ENCODE results near the gene NOC3L.

DNA sequence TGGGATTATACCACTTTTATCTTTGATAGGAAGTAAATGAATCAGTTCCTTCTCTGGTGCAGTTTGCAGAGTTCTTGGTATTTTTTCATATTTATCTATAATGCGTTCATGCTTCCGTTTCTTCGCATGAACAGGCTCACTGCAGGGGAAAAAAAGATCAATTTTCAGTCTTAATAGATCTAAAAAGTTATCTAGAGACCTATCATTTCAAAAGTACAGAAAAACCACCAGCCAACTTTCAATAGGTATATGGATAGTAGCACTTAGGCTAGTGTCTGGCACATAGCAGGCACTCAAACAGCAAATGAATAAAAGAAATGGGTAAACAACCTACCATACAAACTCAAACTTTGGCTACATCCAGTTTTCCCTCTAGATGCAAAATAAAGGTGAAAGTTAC lies 5.5 kb downstream of the NOC3L start:
- TF ChIP-seq CTCF (conservative IDR thresholded peaks at IDR 0.05; ENCODE audit: low read depth, low read length) (no peak), CEBPB (IDR thresholded peaks at IDR 0.05; ENCODE audit: low read depth, low read length) (no peak), POLR2A (IDR thresholded peaks at IDR 0.05; ENCODE audit: low read depth, low read length) (no peak), BHLHE40 (IDR thresholded peaks at IDR 0.05; ENCODE audit: low read depth, low read length) (no peak), RCOR1 (IDR thresholded peaks at IDR 0.05; ENCODE audit: insufficient replicate concordance, low read length) (no peak), FOS (IDR thresholded peaks at IDR 0.05; ENCODE audit: low read depth, low read length) (no peak), SMC3 (IDR thresholded peaks at IDR 0.05; ENCODE audit: low read depth, low read length) (no peak), RAD21 (IDR thresholded peaks at IDR 0.05; ENCODE audit: low read length) (no peak), CHD1 (IDR thresholded peaks at IDR 0.05; ENCODE audit: low read depth, low read length) (no peak), MAZ (IDR thresholded peaks at IDR 0.05; ENCODE audit: borderline replicate concordance, low read depth, low read length) (no peak), NFE2L2 (IDR thresholded peaks at IDR 0.05; ENCODE audit: low read depth, low read length) (no peak)
- TF ChIP-seq, protein P1, sequence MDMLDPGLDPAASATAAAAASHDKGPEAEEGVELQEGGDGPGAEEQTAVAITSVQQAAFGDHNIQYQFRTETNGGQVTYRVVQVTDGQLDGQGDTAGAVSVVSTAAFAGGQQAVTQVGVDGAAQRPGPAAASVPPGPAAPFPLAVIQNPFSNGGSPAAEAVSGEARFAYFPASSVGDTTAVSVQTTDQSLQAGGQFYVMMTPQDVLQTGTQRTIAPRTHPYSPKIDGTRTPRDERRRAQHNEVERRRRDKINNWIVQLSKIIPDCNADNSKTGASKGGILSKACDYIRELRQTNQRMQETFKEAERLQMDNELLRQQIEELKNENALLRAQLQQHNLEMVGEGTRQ (IDR thresholded peaks at IDR 0.05; ENCODE audit: low read depth, low read length) = no peak
- TF ChIP-seq, protein P2, sequence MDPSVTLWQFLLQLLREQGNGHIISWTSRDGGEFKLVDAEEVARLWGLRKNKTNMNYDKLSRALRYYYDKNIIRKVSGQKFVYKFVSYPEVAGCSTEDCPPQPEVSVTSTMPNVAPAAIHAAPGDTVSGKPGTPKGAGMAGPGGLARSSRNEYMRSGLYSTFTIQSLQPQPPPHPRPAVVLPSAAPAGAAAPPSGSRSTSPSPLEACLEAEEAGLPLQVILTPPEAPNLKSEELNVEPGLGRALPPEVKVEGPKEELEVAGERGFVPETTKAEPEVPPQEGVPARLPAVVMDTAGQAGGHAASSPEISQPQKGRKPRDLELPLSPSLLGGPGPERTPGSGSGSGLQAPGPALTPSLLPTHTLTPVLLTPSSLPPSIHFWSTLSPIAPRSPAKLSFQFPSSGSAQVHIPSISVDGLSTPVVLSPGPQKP (IDR thresholded peaks at IDR 0.05; ENCODE audit: borderline replicate concordance, low read depth, low read length) = no peak
